UCSD-AML1 (cell line): ENCODE results near the gene PER1.
A peak's percentile ranks its signal among the peaks of the same experiment; 100 is the strongest.
"Not testable (repeated sequence)": the region's sequence is repeated elsewhere in the genome, so short reads cannot be mapped to it uniquely, and the experiment has no call there.

Experiments used
- DNase-seq: peaks from one replicate; lab custom pipeline; 2025; ENCODE audit not compliant: unreplicated experiment; lab: John Stamatoyannopoulos, UW

The PER1 gene

GRCh38 chr17:8152112-8152775 is at the start of gene PER1:
Gene PER1, minus strand, starts transcription at chr17:8152404. Its CDS starts 1,698 bp downstream, at chr17:8150706.
- peak; percentile 95 for DNase-seq

DNA sequence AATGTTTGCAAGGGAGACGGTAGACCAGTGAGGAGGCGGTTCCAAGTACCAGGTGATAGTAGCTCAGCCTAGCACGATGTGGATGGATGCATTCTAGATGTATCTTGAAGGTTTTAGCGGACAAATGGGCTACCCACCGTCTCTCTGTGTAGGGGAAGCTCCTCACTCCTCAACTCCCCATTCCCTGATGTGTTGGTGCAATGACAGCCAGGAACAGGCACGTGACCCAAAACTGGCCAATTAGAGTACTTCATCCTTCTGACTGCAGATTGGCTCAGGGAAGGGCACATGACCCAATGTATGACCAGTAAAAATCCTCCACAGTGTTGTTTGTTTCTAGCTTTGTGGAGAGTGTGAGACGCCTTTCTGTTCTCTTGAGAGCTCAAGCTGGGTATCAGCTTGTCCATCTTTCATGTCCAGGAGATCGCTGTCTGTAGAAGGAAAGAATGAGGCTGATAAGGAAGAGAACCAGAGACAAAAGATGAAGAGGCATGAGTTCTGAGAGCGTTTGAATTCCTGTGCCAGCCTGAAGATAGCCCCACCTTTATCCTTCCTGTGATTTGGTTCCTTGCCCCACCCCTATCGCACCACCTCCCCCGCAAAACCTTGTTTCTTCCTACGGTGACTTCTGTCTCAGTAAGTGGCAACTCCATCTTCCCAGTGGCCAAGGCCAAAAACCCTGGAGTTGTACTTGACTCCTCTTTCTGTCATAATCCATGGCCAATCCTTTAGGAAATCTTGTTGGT is 40.0 kb upstream of the PER1 start:
- DNase-seq: no peak

DNA sequence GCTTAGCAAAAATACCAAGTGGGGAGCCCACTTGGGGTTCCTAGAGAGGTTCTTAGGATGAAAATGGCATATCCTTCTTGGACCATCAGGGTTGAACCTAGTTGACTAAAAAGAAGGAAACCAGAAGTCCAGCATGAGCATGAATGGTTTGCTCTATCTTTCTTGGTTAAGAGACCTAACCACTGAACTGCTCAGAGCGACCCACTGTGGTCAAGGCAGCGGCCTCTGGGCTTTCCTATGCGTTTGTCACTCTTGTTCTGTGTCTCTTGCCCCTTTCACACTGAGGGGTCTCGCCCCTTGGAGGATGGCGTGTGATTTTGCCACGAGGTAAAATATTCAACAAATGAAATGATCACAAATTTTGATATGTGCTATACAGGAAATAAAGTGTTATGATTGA is 38.3 kb upstream of the PER1 start:
- no peak for DNase-seq

DNA sequence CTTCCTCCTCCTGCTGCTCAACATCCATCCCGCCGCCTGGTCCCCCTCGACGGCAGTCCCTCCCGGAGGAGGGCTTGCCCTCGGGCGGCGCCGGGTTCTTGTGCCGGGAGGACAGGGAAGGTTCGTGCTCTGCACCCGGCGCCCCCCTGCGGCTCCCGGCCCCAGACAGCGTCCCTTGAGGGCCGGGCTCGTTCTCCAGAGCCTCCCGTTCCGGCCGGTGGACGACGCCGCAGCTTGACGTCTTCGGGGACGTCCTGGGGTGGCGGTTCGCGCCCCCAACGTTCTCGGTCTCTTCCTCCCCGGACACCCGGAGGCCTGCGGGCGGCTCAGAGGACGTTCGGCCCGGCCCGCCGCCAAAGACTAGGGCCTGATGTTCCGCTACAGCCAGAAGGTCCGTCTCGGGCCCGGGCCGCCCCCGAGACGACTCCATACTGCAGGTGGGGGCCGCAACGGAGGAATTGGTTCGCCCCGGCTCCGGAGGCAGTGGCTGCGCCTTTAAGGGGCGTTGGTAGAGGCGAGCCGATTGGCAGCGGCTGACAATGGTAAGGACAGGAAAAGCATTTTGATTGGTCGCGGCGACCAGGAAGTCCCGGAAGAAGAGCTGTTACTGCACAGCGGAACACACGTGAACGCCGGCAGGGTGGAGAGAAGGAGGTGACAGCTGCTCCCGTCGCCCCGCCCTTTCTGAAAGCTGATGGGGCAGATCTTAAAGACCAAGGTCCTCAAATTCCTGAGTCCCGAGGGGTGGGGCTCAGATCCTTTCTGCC is 37.7 kb upstream of the PER1 start, which contains the start of gene BORCS6:
Gene BORCS6, minus strand, starts transcription at position 470 of the 767 bp plus-strand sequence. Its CDS starts 40 bp downstream, at position 430.
- DNase-seq: peak; percentile 92

- DNase-seq: no peak
These were observed 37.0 kb upstream of the PER1 start for GRCh38 chr17:8189041-8189710.

GRCh38 chr17:8188263-8188839 is 36.1 kb upstream of the PER1 start:
- DNase-seq: no peak

GRCh38 chr17:8187517-8188262 is 35.5 kb upstream of the PER1 start:
- peak; percentile 93 for DNase-seq

DNA sequence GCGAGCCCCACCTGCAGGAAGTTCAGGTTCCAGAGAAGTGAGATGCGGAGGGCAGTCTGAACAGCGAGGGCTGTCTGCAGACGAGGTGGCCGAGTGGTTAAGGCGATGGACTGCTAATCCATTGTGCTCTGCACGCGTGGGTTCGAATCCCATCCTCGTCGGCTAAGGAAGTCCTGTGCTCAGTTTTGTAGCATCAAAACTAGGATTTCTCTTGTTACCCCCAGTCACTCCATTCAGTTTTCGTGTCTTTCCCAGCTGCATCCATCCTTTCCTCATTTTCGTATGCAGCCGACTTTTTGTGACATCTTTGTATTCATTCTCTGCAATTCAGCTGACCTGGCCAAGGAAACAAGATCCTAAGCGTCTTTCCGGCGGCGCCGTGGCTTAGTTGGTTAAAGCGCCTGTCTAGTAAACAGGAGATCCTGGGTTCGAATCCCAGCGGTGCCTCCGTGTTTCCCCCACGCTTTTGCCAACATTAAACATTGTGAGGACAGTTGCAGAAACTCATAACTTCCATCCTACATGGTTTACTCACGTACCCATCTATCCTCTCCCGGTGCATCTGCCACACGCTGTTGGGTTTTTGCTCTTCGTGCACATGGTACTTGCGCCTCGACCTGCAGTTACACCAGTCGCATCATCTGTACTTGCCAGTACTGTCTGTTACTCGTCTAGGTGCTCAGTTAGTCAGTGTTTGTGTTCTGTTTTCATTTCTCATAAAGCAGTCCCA is 34.7 kb upstream of the PER1 start:
- DNase-seq: peak; percentile 94

- no peak for DNase-seq
These were observed 34.2 kb upstream of the PER1 start for GRCh38 chr17:8186446-8186786.

DNA sequence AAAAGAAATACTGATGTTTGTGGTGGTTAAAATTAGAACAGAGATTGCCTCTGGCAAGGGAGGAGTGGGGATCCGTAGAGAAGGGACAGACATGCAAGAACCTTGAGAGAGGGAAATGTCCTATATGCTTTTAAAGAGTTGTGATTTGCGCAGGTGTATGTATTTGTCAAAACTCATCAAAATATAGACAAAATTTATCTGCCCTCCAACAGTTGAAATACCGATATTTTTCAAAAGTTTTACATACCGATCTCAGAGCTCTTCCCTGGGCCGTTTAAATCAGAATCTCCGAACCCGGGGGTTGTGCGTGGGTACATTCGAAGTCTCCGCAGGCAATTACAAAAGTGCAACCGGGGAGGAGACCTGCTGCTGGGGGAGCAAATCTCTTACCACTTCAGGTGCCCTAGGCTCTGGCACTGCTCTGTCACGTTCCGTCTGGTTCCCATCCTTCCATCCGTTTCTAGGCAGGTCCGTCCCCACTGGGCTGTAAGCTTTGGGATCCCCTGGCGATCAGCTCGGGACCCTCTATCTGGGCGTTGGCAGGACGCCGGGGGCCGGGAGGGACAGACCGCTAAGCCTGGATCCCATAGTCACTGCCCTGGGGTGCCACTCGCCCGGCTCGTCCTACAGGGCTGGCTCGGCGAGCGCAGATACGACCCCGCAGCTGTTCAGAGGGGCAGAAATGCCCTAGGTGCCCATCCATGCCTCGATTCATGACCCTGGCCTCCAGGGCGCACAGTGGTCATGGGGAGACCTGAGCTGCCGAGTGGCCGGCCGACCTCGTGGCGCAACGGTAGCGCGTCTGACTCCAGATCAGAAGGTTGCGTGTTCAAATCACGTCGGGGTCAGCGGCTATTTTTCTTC is 33.6 kb upstream of the PER1 start:
- peak; percentile 87 for DNase-seq

- no peak for DNase-seq
These were observed 25.0 kb upstream of the PER1 start for GRCh38 chr17:8176998-8177731.

DNA sequence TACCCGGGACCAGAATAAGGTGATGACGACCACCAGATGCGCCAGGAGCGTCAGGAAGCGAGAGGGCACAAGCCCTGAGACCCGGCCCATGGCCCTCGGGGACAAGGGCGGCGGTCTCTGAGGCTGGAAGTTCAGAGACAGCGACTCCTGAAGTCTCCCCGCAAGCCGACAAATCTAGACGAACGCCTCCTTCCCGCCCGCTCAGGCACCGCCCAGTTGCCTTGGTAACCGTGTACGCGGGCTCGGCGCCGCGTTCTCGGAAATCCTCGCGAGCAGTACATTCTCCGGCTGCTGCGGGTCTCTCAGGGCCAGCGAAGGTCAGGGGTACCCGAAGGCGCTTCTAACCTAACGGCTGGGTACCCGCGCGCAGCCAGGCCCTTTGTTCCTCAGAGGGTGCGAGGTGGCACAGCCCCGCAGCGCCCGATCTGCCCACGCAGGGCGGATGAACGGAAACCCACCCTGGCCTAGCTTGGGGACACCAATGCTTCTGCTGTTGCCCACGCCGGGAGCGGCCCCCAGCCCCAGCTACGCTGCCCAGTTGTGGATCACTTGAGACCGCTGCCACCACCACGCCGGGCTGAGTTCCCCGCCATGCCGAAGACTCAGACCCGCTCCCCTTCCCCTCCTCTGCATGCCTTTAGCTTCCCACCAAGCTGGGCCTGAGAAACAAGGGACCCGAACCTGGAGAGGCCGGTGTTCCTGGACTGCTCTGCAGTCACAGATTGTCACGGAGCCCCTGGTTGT is 24.2 kb upstream of the PER1 start, which contains the start of gene TMEM107:
Gene TMEM107, minus strand, starts transcription at position 184 of the 744 bp plus-strand sequence. Its CDS starts 94 bp downstream, at position 90.
- peak; percentile 86 for DNase-seq

GRCh38 chr17:8175795-8176196 is 23.6 kb upstream of the PER1 start:
- no peak for DNase-seq

GRCh38 chr17:8173871-8174322 is 21.7 kb upstream of the PER1 start:
- no peak for DNase-seq

- DNase-seq: peak; percentile 65
These were observed 21.1 kb upstream of the PER1 start for GRCh38 chr17:8173056-8173870.

DNA sequence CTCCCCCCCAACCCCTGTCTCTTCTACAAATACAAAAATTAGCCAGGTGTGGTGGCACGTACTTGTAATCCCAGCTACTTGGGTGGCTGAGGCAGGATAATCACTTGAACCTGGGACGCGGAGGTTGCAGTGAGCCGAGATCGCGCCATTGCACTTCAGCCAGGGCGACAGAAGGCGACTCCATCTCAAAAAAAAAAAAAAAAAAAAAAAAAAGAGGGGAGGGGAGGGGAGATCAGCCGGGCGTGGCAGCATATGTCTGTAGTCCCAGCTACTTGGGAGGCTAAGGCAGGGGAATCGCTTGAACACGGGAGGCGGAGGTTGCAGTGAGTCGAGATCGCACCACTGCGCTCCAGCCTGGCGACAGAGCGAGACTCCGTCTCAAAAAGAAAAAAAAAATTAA is 18.0 kb upstream of the PER1 start:
- DNase-seq: not testable (repeated sequence)
